Measurements from ENCODE around the gene VEGFA. TPM values are rescaled to one million over a fixed set of nuclear protein-coding genes. Genes with fewer than 3 reads are reported as not detected.
A peak's percentile ranks its signal among the peaks of the same experiment; 100 is the strongest.

Gene VEGFA
- total RNA-seq, 1 experiment from 2014 or later, result 116 TPM

DNA sequence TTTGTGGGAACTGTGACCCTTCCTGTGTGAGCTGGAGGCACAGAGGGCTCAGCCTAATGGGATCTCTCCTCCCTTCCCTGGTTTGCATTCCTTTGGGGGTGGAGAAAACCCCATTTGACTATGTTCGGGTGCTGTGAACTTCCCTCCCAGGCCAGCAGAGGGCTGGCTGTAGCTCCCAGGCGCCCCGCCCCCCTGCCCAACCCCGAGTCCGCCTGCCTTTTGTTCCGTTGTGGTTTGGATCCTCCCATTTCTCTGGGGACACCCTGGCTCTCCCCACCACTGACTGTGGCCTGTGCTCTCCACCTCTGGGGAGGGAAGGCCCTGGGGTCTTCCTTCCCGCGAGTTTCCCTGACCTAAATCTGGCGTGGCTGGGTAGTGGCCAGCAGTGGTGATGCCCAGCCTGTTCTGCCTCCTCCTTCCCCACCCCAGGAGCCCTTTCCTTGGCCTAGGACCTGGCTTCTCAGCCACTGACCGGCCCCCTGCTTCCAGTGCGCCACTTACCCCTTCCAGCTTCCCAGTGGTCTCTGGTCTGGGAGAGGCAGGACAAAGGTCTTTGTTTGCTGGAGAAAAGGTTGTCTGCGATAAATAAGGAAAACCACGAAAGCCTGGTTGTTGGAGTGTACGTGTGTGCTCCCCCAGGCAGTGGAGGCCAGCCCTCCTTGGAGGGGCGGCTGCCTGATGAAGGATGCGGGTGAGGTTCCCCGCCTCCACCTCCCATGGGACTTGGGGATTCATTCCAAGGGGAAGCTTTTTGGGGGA is 4.9 kb downstream of the VEGFA start:
- Histone ChIP-seq H3K9me3 (ENCODE audit: low read depth, low read length, poor library complexity, severe bottlenecking) (no peaks in the 10 kb centered on the region), H3K27me3 (replicated peaks; ENCODE audit: insufficient read depth, low read depth, low read length, poor library complexity) (no peaks in the 10 kb centered on the region), H3K4me1 (ENCODE audit: insufficient read depth, low read length, poor library complexity, severe bottlenecking) (peaks cover 15% of the 10 kb centered on the region), H3K27ac (ENCODE audit: low read depth, low read length, poor library complexity, severe bottlenecking) (peak overlapping the region; percentile 98), H3K36me3 (ENCODE audit: insufficient read depth, low read length, poor library complexity, severe bottlenecking) (peaks cover 59% of the 10 kb centered on the region), H3K4me3 (ENCODE audit: low read depth, low read length, poor library complexity, severe bottlenecking) (peak overlapping the region; percentile 76)
- TF ChIP-seq EZH2 (IDR thresholded peaks at IDR 0.05; ENCODE audit: borderline replicate concordance, low read depth, low read length, poor library complexity, severe bottlenecking), result no peak
- TF ChIP-seq, protein P1, sequence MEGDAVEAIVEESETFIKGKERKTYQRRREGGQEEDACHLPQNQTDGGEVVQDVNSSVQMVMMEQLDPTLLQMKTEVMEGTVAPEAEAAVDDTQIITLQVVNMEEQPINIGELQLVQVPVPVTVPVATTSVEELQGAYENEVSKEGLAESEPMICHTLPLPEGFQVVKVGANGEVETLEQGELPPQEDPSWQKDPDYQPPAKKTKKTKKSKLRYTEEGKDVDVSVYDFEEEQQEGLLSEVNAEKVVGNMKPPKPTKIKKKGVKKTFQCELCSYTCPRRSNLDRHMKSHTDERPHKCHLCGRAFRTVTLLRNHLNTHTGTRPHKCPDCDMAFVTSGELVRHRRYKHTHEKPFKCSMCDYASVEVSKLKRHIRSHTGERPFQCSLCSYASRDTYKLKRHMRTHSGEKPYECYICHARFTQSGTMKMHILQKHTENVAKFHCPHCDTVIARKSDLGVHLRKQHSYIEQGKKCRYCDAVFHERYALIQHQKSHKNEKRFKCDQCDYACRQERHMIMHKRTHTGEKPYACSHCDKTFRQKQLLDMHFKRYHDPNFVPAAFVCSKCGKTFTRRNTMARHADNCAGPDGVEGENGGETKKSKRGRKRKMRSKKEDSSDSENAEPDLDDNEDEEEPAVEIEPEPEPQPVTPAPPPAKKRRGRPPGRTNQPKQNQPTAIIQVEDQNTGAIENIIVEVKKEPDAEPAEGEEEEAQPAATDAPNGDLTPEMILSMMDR (conservative IDR thresholded peaks at IDR 0.05; ENCODE audit: low read depth, low read length), result peak; percentile 86
- peak; percentile 85 for DNase-seq (ENCODE audit: low spot score)
- ChIA-PET POLR2A (ENCODE audit: low non-redundant PET) (no interaction called here), CTCF (interaction anchor here (0.5 to 1.8 kb wide), 6 partner anchors 8 to 304 kb away, joined by 3 to 17 read pairs (median 4); no protein-coding TSS in a partner anchor)
- no TSS peak for BruUV-seq (replicated peaks)
- intact Hi-C loops (cut with micrococcal nuclease; ENCODE audit: unreplicated experiment), result loop anchor here (2.0 to 5.0 kb wide), 2 partner anchors 228 to 377 kb away; no protein-coding TSS in a partner anchor

DNA sequence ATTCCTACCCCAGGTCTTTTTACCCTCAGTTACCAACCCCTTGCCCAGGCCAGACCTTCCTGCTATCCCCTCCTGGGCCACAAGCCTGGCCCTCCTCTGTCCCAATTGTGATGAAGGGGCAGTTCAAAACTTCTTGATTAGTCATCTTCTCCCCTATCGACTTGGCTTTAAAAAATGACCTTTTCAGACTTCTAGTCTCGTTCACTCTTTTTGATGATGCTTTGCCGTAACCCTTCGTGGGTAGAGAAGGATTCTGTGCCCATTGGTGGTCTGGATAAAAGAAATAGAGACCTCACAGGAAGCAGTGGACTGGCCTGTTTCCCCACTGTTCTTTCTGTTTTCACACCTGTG is 5.5 kb downstream of the VEGFA start:
- Histone ChIP-seq H3K27me3 (replicated peaks; ENCODE audit: insufficient read depth, low read depth, low read length, poor library complexity) (no peaks in the 10 kb centered on the region), H3K4me3 (ENCODE audit: low read depth, low read length, poor library complexity, severe bottlenecking) (peak overlapping the region; percentile 76), H3K4me1 (ENCODE audit: insufficient read depth, low read length, poor library complexity, severe bottlenecking) (peaks cover 15% of the 10 kb centered on the region), H3K9me3 (ENCODE audit: low read depth, low read length, poor library complexity, severe bottlenecking) (no peaks in the 10 kb centered on the region), H3K36me3 (ENCODE audit: insufficient read depth, low read length, poor library complexity, severe bottlenecking) (peaks cover 65% of the 10 kb centered on the region), H3K27ac (ENCODE audit: low read depth, low read length, poor library complexity, severe bottlenecking) (peak overlapping the region; percentile 98)
- intact Hi-C loops (cut with micrococcal nuclease; ENCODE audit: unreplicated experiment), result loop anchor here (2.0 kb wide), 1 partner anchor 227 kb away; no protein-coding TSS in a partner anchor
- TF ChIP-seq, protein P1 (conservative IDR thresholded peaks at IDR 0.05; ENCODE audit: low read depth, low read length), result no peak
- TF ChIP-seq EZH2 (IDR thresholded peaks at IDR 0.05; ENCODE audit: borderline replicate concordance, low read depth, low read length, poor library complexity, severe bottlenecking), result no peak
- no peak for DNase-seq (ENCODE audit: low spot score)
- ChIA-PET CTCF (interaction anchor here (1.1 kb wide), 1 partner anchor 287 kb away, joined by 3 read pairs; no protein-coding TSS in a partner anchor), POLR2A (ENCODE audit: low non-redundant PET) (no interaction called here)
- BruUV-seq (replicated peaks), result no TSS peak

DNA sequence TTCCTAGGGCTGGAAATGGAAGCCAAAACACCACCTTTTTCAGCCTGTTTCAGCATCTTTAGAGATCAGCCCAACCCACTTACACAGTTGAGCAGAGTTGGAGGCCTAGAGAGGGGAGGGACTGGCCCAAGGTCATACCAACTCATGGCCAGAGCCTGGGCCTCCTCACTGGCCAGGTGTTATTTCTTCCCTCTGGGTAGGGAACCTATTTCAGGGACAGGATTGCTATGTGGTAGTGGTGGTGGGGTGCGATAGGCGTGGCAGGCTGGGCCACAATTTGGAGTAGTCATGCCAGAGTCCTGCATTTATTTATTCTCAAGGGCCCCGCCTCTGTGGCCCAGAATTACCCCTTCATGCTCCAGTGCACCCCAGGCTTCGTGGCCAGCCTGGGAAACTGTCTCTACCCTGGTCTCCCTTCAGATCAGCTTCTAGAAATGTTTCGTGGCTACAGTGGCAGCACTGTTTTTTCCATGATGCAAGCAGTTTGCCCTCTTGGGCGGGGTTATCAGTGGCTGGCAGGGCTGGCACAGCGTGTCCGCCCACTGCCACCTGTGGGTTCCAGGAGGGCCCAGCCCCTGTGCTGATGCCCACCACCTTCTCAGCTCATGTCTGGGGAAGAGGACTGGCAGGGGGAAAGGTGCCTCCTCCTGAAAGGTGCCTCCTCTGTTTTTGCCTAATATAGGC is 6.2 kb downstream of the VEGFA start:
- H3K4me1 ChIP-seq (ENCODE audit: insufficient read depth, low read length, poor library complexity, severe bottlenecking), result peaks cover 15% of the 10 kb centered on the region
- CTCF ChIA-PET, result interaction anchor here (0.5 kb wide), 1 partner anchor 12 kb away, joined by 4 read pairs; no protein-coding TSS in a partner anchor
- no peaks in the 10 kb centered on the region for H3K9me3 ChIP-seq (ENCODE audit: low read depth, low read length, poor library complexity, severe bottlenecking)
- POLR2A ChIA-PET (ENCODE audit: low non-redundant PET), result no interaction called here
- no TSS peak for BruUV-seq (replicated peaks)
- H3K27ac ChIP-seq (ENCODE audit: low read depth, low read length, poor library complexity, severe bottlenecking), result peak overlapping the region; percentile 98
- TF ChIP-seq EZH2 (IDR thresholded peaks at IDR 0.05; ENCODE audit: borderline replicate concordance, low read depth, low read length, poor library complexity, severe bottlenecking), result no peak
- TF ChIP-seq, protein P1 (conservative IDR thresholded peaks at IDR 0.05; ENCODE audit: low read depth, low read length), result no peak
- intact Hi-C loops (cut with micrococcal nuclease; ENCODE audit: unreplicated experiment), result no loop called here
- no peak for DNase-seq (ENCODE audit: low spot score)
- no peaks in the 10 kb centered on the region for H3K27me3 ChIP-seq (replicated peaks; ENCODE audit: insufficient read depth, low read depth, low read length, poor library complexity)
- no peak overlapping the region for H3K4me3 ChIP-seq (ENCODE audit: low read depth, low read length, poor library complexity, severe bottlenecking)
- peaks cover 72% of the 10 kb centered on the region for H3K36me3 ChIP-seq (ENCODE audit: insufficient read depth, low read length, poor library complexity, severe bottlenecking)

Measured in A673 (cell line).